B cell (primary cell): ENCODE results near the gene MIOS. TPM values are rescaled to one million over a fixed set of nuclear protein-coding genes. Genes with fewer than 3 reads are reported as not detected.

Source experiments
- ATAC-seq: fragments of 200-7000 bp; cut with Tn5 transposase; one replicate; pipeline ENCODE4 v1.10.0; 2021; ENCODE audit warnings: low read depth, mild to moderate bottlenecking, moderate number of reproducible peaks, moderate library complexity
- CTCF ChIA-PET: fragments of 350-600 bp; sonication (Branson Sonifier 250); formaldehyde crosslinking; loops from one replicate; lab custom pipeline; 2021; ENCODE audit warnings: antibody characterized with exemption, inconsistent platforms; lab: Charles Lee
- POLR2A ChIA-PET: fragments of 350-600 bp; sonication (Branson Sonifier 250); formaldehyde crosslinking; loops from one replicate; lab custom pipeline; 2021; ENCODE audit warnings: antibody characterized with exemption; lab: Charles Lee
- DNase-seq: peaks from one replicate; pipeline ENCODE4 v3.0.0; 2013
- H2AFZ ChIP-seq: 2 replicates; pipeline ENCODE4 v1.6.1; 2012; ENCODE audit warnings: mild to moderate bottlenecking, low read depth, low read length; ENCODE audit not compliant: insufficient read depth, poor library complexity, severe bottlenecking
- H3K27ac ChIP-seq, 2 donors: 1 replicate in 1 of 2; 2 replicates in 1 of 2; pipeline ENCODE4 v1.5.1; 2012 to 2013; ENCODE audit warnings: low read length in 2 of 2, mild to moderate bottlenecking in 2 of 2, moderate library complexity in 1 of 2
- H3K27me3 ChIP-seq, 4 experiments: fragments of 200-600 bp in 1 of 4; sonication (generic) in 1 of 4; replicated peaks in 1 of 4; 1 replicate in 2 of 4; 2 replicates in 2 of 4; pipeline versions ENCODE4 v1.6.1 to v1.7.0; 2013 to 2016; ENCODE audit warnings: low read length in 3 of 4, mild to moderate bottlenecking in 2 of 4, mixed read lengths in 1 of 4, moderate library complexity in 1 of 4; ENCODE audit not compliant: insufficient read depth in 4 of 4, control insufficient read depth in 3 of 4; ENCODE audit errors: control extremely low read depth in 1 of 4
- H3K36me3 ChIP-seq, 2 experiments: replicated peaks in 1 of 2; 1 replicate in 1 of 2; 2 replicates in 1 of 2; pipeline versions ENCODE4 v1.6.1 to v1.7.1; 2013; ENCODE audit warnings: low read length in 1 of 2; ENCODE audit not compliant: insufficient read depth in 2 of 2, control insufficient read depth in 1 of 2; ENCODE audit errors: control extremely low read depth in 1 of 2, extremely low read depth in 1 of 2
- H3K4me1 ChIP-seq, 2 donors: fragments of 200-600 bp in 1 of 2; sonication (generic) in 1 of 2; 1 replicate in 1 of 2; 2 replicates in 1 of 2; pipeline versions ENCODE4 v1.5.1 to v1.6.1; 2013 to 2017; ENCODE audit warnings: low read length in 2 of 2; ENCODE audit not compliant: control insufficient read depth in 2 of 2, insufficient read depth in 2 of 2
- H3K4me2 ChIP-seq: replicated peaks from 2 replicates; pipeline ENCODE3; 2012; ENCODE audit warnings: mild to moderate bottlenecking, low read depth, low read length; ENCODE audit not compliant: poor library complexity, severe bottlenecking
- H3K4me3 ChIP-seq, 5 experiments: fragments of 200-600 bp in 1 of 5; sonication (generic) in 1 of 5; 1 replicate in 3 of 5; 2 replicates in 2 of 5; pipeline versions ENCODE4 v1.5.1 to v1.7.0; 2011 to 2016; ENCODE audit warnings: low read length in 4 of 5, mild to moderate bottlenecking in 4 of 5, low read depth in 2 of 5, control low read depth in 1 of 5, moderate library complexity in 1 of 5; ENCODE audit not compliant: insufficient read depth in 1 of 5; ENCODE audit errors: control extremely low read depth in 1 of 5, extremely low read depth in 1 of 5
- H3K79me2 ChIP-seq: fragments of 200-600 bp; sonication (generic); one replicate; pipeline ENCODE4 v1.6.0; 2016; ENCODE audit warnings: low read length; ENCODE audit not compliant: control insufficient read depth, insufficient read depth
- H3K9ac ChIP-seq: fragments of 200-600 bp; sonication (generic); 2 replicates; pipeline ENCODE4 v1.6.1; 2017; ENCODE audit warnings: mild to moderate bottlenecking, low read length, moderate library complexity
- H3K9me3 ChIP-seq, 3 donors: one replicate each; pipeline versions ENCODE4 v1.6.1 to v1.7.1; 2013; ENCODE audit warnings: low read length in 2 of 3; ENCODE audit not compliant: control insufficient read depth in 2 of 3, insufficient read depth in 1 of 3; ENCODE audit errors: control extremely low read depth in 1 of 3
- H4K20me1 ChIP-seq: 2 replicates; pipeline ENCODE4 v1.6.0; 2012; ENCODE audit warnings: mild to moderate bottlenecking, low read length; ENCODE audit not compliant: insufficient read depth, control insufficient read depth, poor library complexity, severe bottlenecking
- H3K27ac Mint-ChIP-seq: one replicate; pipeline ENCODE4 v1.8.0; 2021; ENCODE audit warnings: mixed read lengths
- H3K27me3 Mint-ChIP-seq: one replicate; pipeline ENCODE4 v1.8.0; 2021; ENCODE audit warnings: mixed read lengths
- H3K4me1 Mint-ChIP-seq: one replicate; pipeline ENCODE4 v1.8.0; 2021; ENCODE audit warnings: mixed read lengths
- H3K4me3 Mint-ChIP-seq: one replicate; pipeline ENCODE4 v1.8.0; 2021; ENCODE audit warnings: mixed read lengths
- H3K9me3 Mint-ChIP-seq: one replicate; pipeline ENCODE4 v1.8.0; 2022; ENCODE audit warnings: mixed read lengths; ENCODE audit not compliant: insufficient read depth
- EZH2 ChIP-seq: IDR thresholded peaks from 2 replicates; pipeline ENCODE4 v1.6.1; 2012; ENCODE audit warnings: borderline replicate concordance, low read depth, mild to moderate bottlenecking, moderate library complexity, low read length; ENCODE audit not compliant: insufficient read depth, poor library complexity, severe bottlenecking
- WGBS: methylation state at CpG from one replicate; pipeline ENCODE4 v1.1.5; 2013; ENCODE audit warnings: missing lambda C conversion rate; ENCODE audit not compliant: insufficient coverage; 5-methylcytosine and 5-hydroxymethylcytosine counted together
- intact Hi-C: fragments of 100-400 bp; cut with micrococcal nuclease; formaldehyde crosslinking; loops from one replicate; pipeline ENCODE4 v1.10.0; 2022
- polyA plus RNA-seq: library from polyadenylated mRNA; depleted of rRNA; stranded (reverse); fragments of >200 nt; gene quantifications from 2 replicates; pipeline ENCODE4 v1.2.3, GENCODE V29; 2012
- total RNA-seq, 2 donors: library from RNA; stranded (reverse); fragments of 120-200 nt in 1 of 2; gene quantifications; 1 replicate in 1 of 2; 2 replicates in 1 of 2; pipeline versions ENCODE4 v1.2.3 to v1.2.4, GENCODE V29; 2013 to 2022
- TF ChIP-seq, protein P1 (sequence below): fragments of 200-600 bp; IDR thresholded peaks from one replicate; pipeline ENCODE4 v1.8.0; 2022; ENCODE audit warnings: antibody characterized with exemption, mild to moderate bottlenecking

The MIOS gene
- total and polyA plus RNA-seq, 2 donors (not counting 1 experiment from before 2014, with no cell fraction given), result 28.9 to 50.1 TPM

DNA sequence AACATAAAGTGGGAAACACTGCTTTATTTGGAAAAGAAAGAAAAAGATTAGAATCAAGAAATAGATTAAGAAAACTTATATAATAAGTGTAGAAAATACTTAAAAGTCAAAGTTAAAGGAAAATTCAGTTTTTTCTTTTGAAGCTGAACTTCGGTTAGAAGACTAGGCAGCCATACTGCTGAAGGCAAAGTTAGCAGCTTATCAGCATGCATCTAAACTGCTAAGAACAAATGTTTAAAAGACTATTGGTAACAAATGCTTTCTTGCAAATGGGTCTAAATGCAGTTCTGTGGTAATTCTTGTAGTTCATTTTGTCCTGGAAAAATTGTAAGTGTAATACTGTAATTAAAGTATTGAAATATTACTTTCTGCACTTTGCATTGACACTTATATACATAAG is 18.0 kb downstream of the MIOS start:
- Histone ChIP-seq H3K9ac (no peak overlapping the region), H3K4me3 (no peak overlapping the region), H3K4me2 (no peak overlapping the region), H3K79me2 (peaks cover 21% of the 10 kb centered on the region), H2AFZ (no peak overlapping the region), H3K4me1 (no peaks in the 10 kb centered on the region), H3K9me3 (no peaks in the 10 kb centered on the region), H3K36me3 (peaks cover 4 to 26% of the 10 kb centered on the region in 2 experiments), H4K20me1 (no peaks in the 10 kb centered on the region), H3K27ac (no peak overlapping the region), H3K27me3 (no peaks in the 10 kb centered on the region)
- intact Hi-C loops, result no loop called here
- H3K4me3 Mint-ChIP-seq, result no peak overlapping the region
- DNase-seq (no peak), ATAC-seq (no peak)
- CTCF ChIA-PET, result interaction anchor here (1.0 to 2.5 kb wide), 3 partner anchors 9 to 97 kb away, joined by 3 to 6 read pairs (median 4); no protein-coding TSS in a partner anchor
- H3K27me3 Mint-ChIP-seq, result no peaks in the 10 kb centered on the region
- H3K4me1 Mint-ChIP-seq, result peaks cover 3% of the 10 kb centered on the region
- 100% methylated on average over 1 of the region's 1 CpG for WGBS
- TF ChIP-seq, protein P1, sequence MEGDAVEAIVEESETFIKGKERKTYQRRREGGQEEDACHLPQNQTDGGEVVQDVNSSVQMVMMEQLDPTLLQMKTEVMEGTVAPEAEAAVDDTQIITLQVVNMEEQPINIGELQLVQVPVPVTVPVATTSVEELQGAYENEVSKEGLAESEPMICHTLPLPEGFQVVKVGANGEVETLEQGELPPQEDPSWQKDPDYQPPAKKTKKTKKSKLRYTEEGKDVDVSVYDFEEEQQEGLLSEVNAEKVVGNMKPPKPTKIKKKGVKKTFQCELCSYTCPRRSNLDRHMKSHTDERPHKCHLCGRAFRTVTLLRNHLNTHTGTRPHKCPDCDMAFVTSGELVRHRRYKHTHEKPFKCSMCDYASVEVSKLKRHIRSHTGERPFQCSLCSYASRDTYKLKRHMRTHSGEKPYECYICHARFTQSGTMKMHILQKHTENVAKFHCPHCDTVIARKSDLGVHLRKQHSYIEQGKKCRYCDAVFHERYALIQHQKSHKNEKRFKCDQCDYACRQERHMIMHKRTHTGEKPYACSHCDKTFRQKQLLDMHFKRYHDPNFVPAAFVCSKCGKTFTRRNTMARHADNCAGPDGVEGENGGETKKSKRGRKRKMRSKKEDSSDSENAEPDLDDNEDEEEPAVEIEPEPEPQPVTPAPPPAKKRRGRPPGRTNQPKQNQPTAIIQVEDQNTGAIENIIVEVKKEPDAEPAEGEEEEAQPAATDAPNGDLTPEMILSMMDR, result no peak
- no peak for TF ChIP-seq EZH2
- no peak overlapping the region for H3K27ac Mint-ChIP-seq
- H3K9me3 Mint-ChIP-seq, result no peaks in the 10 kb centered on the region
- POLR2A ChIA-PET, result no interaction called here

DNA sequence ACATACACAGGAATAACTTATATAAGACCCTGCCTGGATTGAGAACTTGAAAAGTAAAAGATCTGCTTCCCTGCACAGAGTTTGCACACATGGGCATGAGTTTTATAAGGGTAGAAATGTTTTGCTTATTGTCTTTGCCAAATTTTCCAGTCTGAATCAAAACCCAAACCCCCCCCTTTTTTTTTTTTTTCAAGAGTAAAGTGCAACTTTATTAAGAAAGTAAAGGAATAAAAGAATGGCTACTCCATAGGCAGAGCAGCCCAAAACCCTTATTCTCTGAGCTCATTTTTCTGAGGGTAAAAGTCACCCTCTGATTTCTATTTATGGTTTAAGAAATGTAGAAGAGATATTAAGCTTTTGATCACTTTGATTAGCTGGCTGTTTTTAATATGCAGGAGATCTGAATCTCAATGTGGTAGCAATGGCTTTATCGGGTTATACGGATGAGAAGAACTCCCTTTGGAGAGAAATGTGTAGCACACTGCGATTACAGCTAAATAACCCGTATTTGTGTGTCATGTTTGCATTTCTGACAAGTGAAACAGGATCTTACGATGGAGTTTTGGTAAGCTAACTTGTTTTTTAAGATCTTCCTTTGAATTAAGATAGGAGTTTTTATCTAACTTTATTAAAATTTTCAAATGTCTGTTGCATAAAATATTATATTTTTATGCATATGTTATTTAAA is 18.7 kb downstream of the MIOS start:
- H3K27ac ChIP-seq, result no peak overlapping the region
- peaks cover 15% of the 10 kb centered on the region for H3K79me2 ChIP-seq
- H2AFZ ChIP-seq, result no peak overlapping the region
- intact Hi-C loops, result no loop called here
- no peaks in the 10 kb centered on the region for H4K20me1 ChIP-seq
- no peak for TF ChIP-seq EZH2
- TF ChIP-seq, protein P1, result no peak
- no peaks in the 10 kb centered on the region for H3K9me3 Mint-ChIP-seq
- WGBS, result 100% methylated on average over 4 of the region's 5 CpGs
- H3K9ac ChIP-seq, result no peak overlapping the region
- peaks cover 6 to 32% of the 10 kb centered on the region in 2 experiments for H3K36me3 ChIP-seq
- no peaks in the 10 kb centered on the region for H3K9me3 ChIP-seq
- no peak overlapping the region for H3K27ac Mint-ChIP-seq
- H3K4me3 ChIP-seq, result no peak overlapping the region
- no peak overlapping the region for H3K4me3 Mint-ChIP-seq
- CTCF ChIA-PET, result interaction anchor here (0.7 to 2.5 kb wide), 6 partner anchors 9 to 605 kb away, joined by 3 to 6 read pairs (median 4); no protein-coding TSS in a partner anchor
- H3K4me1 Mint-ChIP-seq, result peaks cover 3% of the 10 kb centered on the region
- DNase-seq, result no peak
- H3K27me3 Mint-ChIP-seq, result no peaks in the 10 kb centered on the region
- H3K27me3 ChIP-seq, result no peaks in the 10 kb centered on the region
- ATAC-seq, result no peak
- POLR2A ChIA-PET, result no interaction called here
- no peaks in the 10 kb centered on the region for H3K4me1 ChIP-seq
- no peak overlapping the region for H3K4me2 ChIP-seq
